SKM-1 treated with dmso at 0.1 percent for 144 hours (cell line): Measurements from ENCODE around the gene EXT2.
A peak's percentile ranks its signal among the peaks of the same experiment; 100 is the strongest.

ENCODE experiments used
- DNase-seq: peaks from one replicate; lab custom pipeline; 2025; ENCODE audit not compliant: unreplicated experiment; lab: John Stamatoyannopoulos, UW

EXT2 gene

GRCh38 chr11:44083906-44084305 lies 11.6 kb upstream of the EXT2 start:
- DNase-seq: no peak

- DNase-seq: no peak
Observed at GRCh38 chr11:44085330-44085729, 10.1 kb upstream of the EXT2 start.

- no peak for DNase-seq
Observed at GRCh38 chr11:44088377-44088776, 7.1 kb upstream of the EXT2 start.

GRCh38 chr11:44088871-44089270 lies 6.6 kb upstream of the EXT2 start:
- no peak for DNase-seq

- DNase-seq: no peak
Observed at GRCh38 chr11:44090539-44090938, 4.9 kb upstream of the EXT2 start.

GRCh38 chr11:44094260-44094868 lies 1.1 kb upstream of the EXT2 start:
- DNase-seq: peak; percentile 64

GRCh38 chr11:44096360-44097185 lies 1.1 kb downstream of the EXT2 start:
- no peak for DNase-seq

- DNase-seq: no peak
Observed at GRCh38 chr11:44097821-44098220, 2.3 kb downstream of the EXT2 start.

- no peak for DNase-seq
Observed at GRCh38 chr11:44101098-44101497, 5.6 kb downstream of the EXT2 start.

- no peak for DNase-seq
Observed at GRCh38 chr11:44104481-44105294, 9.2 kb downstream of the EXT2 start.

GRCh38 chr11:44108260-44108659 lies 12.8 kb downstream of the EXT2 start:
- DNase-seq: no peak

GRCh38 chr11:44110231-44110679 lies 14.8 kb downstream of the EXT2 start:
- peak; percentile 48 for DNase-seq

- no peak for DNase-seq
Observed at GRCh38 chr11:44112091-44112821, 16.8 kb downstream of the EXT2 start.

- DNase-seq: no peak
Observed at GRCh38 chr11:44113018-44113417, 17.5 kb downstream of the EXT2 start.

- no peak for DNase-seq
Observed at GRCh38 chr11:44113572-44113971, 18.1 kb downstream of the EXT2 start.

GRCh38 chr11:44116234-44116830 lies 20.9 kb downstream of the EXT2 start:
- DNase-seq: no peak

- no peak for DNase-seq
Observed at GRCh38 chr11:44120169-44120568, 24.7 kb downstream of the EXT2 start.

- DNase-seq: no peak
Observed at GRCh38 chr11:44125598-44125997, 30.1 kb downstream of the EXT2 start.

GRCh38 chr11:44126304-44126703 lies 30.8 kb downstream of the EXT2 start:
- no peak for DNase-seq

GRCh38 chr11:44127130-44127529 lies 31.7 kb downstream of the EXT2 start:
- DNase-seq: no peak

GRCh38 chr11:44128729-44129128 lies 33.3 kb downstream of the EXT2 start:
- no peak for DNase-seq
